HepG2 (cell line): ENCODE results near the gene LTC4S.
A peak's percentile ranks its signal among the peaks of the same experiment; 100 is the strongest.

ENCODE experiments used
- CHD2 ChIP-seq: IDR thresholded peaks from 2 replicates; pipeline ENCODE4 v1.6.1; 2011; ENCODE audit warnings: low read depth, low read length, improper control_type of control experiment
- FOXA1 ChIP-seq, 2 experiments: fragments of 450-650 bp in 1 of 2; sonication (generic) in 1 of 2; formaldehyde crosslinking in 1 of 2; IDR thresholded peaks; 2 replicates each; pipeline versions ENCODE4 v1.4.0 to v1.6.1; 2016 to 2020; ENCODE audit warnings: missing genetic modification reagents in 1 of 2
- GATAD2A ChIP-seq: IDR thresholded peaks from 2 replicates; pipeline ENCODE4 v1.6.1; 2016
- STAT5B ChIP-seq: sonication (generic); formaldehyde crosslinking; IDR thresholded peaks from 2 replicates; pipeline ENCODE4 v1.4.0; 2020; ENCODE audit warnings: missing genetic modification reagents
- TSC22D2 ChIP-seq: sonication (generic); formaldehyde crosslinking; IDR thresholded peaks from 2 replicates; pipeline ENCODE4 v1.5.1; 2020; ENCODE audit warnings: missing genetic modification reagents, mild to moderate bottlenecking, borderline replicate concordance
- ZBTB10 ChIP-seq: sonication (generic); formaldehyde crosslinking; IDR thresholded peaks from 2 replicates; pipeline ENCODE4 v1.4.0; 2020; ENCODE audit warnings: missing genetic modification reagents, borderline replicate concordance
- TF ChIP-seq, protein P1 (sequence below): sonication (generic); formaldehyde crosslinking; IDR thresholded peaks from 2 replicates; pipeline ENCODE4 v1.4.0; 2020; ENCODE audit warnings: missing genetic modification reagents
- TF ChIP-seq, protein P2 (sequence below): sonication (generic); formaldehyde crosslinking; IDR thresholded peaks from 2 replicates; pipeline ENCODE4 v1.5.0; 2020; ENCODE audit warnings: mild to moderate bottlenecking, missing genetic modification reagents, moderate library complexity

GRCh38 chr5:179795863-179796833 is 2.4 kb downstream of the LTC4S start:
- TF ChIP-seq ZBTB10 (CRISPR knock-in tag) (no peak; the same call in 1 of the 2 replicates), GATAD2A (CRISPR knock-in tag) (no peak), TSC22D2 (CRISPR knock-in tag) (no peak), FOXA1 (IDR thresholded peaks at IDR 0.05) (no peak), FOXA1 (CRISPR knock-in tag; IDR thresholded peaks at IDR 0.05) (no peak), STAT5B (no peak), CHD2 (no peak)
- TF ChIP-seq, protein P1, sequence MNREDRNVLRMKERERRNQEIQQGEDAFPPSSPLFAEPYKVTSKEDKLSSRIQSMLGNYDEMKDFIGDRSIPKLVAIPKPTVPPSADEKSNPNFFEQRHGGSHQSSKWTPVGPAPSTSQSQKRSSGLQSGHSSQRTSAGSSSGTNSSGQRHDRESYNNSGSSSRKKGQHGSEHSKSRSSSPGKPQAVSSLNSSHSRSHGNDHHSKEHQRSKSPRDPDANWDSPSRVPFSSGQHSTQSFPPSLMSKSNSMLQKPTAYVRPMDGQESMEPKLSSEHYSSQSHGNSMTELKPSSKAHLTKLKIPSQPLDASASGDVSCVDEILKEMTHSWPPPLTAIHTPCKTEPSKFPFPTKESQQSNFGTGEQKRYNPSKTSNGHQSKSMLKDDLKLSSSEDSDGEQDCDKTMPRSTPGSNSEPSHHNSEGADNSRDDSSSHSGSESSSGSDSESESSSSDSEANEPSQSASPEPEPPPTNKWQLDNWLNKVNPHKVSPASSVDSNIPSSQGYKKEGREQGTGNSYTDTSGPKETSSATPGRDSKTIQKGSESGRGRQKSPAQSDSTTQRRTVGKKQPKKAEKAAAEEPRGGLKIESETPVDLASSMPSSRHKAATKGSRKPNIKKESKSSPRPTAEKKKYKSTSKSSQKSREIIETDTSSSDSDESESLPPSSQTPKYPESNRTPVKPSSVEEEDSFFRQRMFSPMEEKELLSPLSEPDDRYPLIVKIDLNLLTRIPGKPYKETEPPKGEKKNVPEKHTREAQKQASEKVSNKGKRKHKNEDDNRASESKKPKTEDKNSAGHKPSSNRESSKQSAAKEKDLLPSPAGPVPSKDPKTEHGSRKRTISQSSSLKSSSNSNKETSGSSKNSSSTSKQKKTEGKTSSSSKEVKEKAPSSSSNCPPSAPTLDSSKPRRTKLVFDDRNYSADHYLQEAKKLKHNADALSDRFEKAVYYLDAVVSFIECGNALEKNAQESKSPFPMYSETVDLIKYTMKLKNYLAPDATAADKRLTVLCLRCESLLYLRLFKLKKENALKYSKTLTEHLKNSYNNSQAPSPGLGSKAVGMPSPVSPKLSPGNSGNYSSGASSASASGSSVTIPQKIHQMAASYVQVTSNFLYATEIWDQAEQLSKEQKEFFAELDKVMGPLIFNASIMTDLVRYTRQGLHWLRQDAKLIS (CRISPR knock-in tag) = no peak
- TF ChIP-seq, protein P2, sequence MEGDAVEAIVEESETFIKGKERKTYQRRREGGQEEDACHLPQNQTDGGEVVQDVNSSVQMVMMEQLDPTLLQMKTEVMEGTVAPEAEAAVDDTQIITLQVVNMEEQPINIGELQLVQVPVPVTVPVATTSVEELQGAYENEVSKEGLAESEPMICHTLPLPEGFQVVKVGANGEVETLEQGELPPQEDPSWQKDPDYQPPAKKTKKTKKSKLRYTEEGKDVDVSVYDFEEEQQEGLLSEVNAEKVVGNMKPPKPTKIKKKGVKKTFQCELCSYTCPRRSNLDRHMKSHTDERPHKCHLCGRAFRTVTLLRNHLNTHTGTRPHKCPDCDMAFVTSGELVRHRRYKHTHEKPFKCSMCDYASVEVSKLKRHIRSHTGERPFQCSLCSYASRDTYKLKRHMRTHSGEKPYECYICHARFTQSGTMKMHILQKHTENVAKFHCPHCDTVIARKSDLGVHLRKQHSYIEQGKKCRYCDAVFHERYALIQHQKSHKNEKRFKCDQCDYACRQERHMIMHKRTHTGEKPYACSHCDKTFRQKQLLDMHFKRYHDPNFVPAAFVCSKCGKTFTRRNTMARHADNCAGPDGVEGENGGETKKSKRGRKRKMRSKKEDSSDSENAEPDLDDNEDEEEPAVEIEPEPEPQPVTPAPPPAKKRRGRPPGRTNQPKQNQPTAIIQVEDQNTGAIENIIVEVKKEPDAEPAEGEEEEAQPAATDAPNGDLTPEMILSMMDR (CRISPR knock-in tag) = peak; percentile 71; the same call in 1 of the 2 replicates
